Effector memory CD4-positive, alpha-beta T cell (primary cell): ENCODE measurements around the gene HOXB1.

ENCODE experiments used
- DNase-seq, 3 donors: peaks; one replicate each; pipeline ENCODE4 v3.0.0-alpha.2; 2020
- H3K27ac ChIP-seq: 2 replicates; pipeline ENCODE4 v1.7.0; 2013; ENCODE audit warnings: mild to moderate bottlenecking, low read length, moderate library complexity; ENCODE audit not compliant: insufficient read depth, poor library complexity, severe bottlenecking
- H3K27me3 ChIP-seq: replicated peaks from 2 replicates; pipeline ENCODE4 v1.7.0; 2013; ENCODE audit warnings: mild to moderate bottlenecking, low read length; ENCODE audit not compliant: insufficient read depth, control insufficient read depth, poor library complexity, severe bottlenecking
- H3K36me3 ChIP-seq: 2 replicates; pipeline ENCODE4 v1.7.0; 2013; ENCODE audit warnings: mild to moderate bottlenecking, low read length, moderate library complexity; ENCODE audit not compliant: control insufficient read depth, insufficient read depth
- H3K4me1 ChIP-seq: 2 replicates; pipeline ENCODE4 v1.7.0; 2013; ENCODE audit warnings: low read length, mild to moderate bottlenecking; ENCODE audit not compliant: control insufficient read depth, insufficient read depth, poor library complexity, severe bottlenecking
- H3K4me3 ChIP-seq: 2 replicates; pipeline ENCODE4 v1.7.0; 2013; ENCODE audit warnings: low read length, low read depth, mild to moderate bottlenecking; ENCODE audit not compliant: insufficient read depth, poor library complexity, severe bottlenecking
- H3K9me3 ChIP-seq: 2 replicates; pipeline ENCODE4 v1.7.0; 2013; ENCODE audit warnings: mild to moderate bottlenecking, low read length, moderate library complexity; ENCODE audit not compliant: control insufficient read depth

The HOXB1 gene

GRCh38 chr17:48504953-48505352 is 25.9 kb downstream of the HOXB1 start:
- Histone ChIP-seq H3K9me3 (no peaks in the 10 kb centered on the region), H3K27ac (no peak overlapping the region), H3K4me1 (peaks cover 3% of the 10 kb centered on the region), H3K36me3 (no peaks in the 10 kb centered on the region), H3K27me3 (no peaks in the 10 kb centered on the region), H3K4me3 (no peak overlapping the region)
- DNase-seq: no peak

- H3K27me3 ChIP-seq: no peaks in the 10 kb centered on the region
- H3K4me3 ChIP-seq: no peak overlapping the region
- no peaks in the 10 kb centered on the region for H3K36me3 ChIP-seq
- no peaks in the 10 kb centered on the region for H3K9me3 ChIP-seq
- no peak overlapping the region for H3K27ac ChIP-seq
- H3K4me1 ChIP-seq: peaks cover 3% of the 10 kb centered on the region
- DNase-seq: no peak
These were observed 27.1 kb downstream of the HOXB1 start for GRCh38 chr17:48503747-48504146.

GRCh38 chr17:48502901-48503300 is 27.9 kb downstream of the HOXB1 start:
- Histone ChIP-seq H3K4me3 (no peak overlapping the region), H3K27me3 (no peaks in the 10 kb centered on the region), H3K27ac (no peak overlapping the region), H3K36me3 (no peaks in the 10 kb centered on the region), H3K9me3 (no peaks in the 10 kb centered on the region), H3K4me1 (peaks cover 3% of the 10 kb centered on the region)
- DNase-seq: no peak

DNA sequence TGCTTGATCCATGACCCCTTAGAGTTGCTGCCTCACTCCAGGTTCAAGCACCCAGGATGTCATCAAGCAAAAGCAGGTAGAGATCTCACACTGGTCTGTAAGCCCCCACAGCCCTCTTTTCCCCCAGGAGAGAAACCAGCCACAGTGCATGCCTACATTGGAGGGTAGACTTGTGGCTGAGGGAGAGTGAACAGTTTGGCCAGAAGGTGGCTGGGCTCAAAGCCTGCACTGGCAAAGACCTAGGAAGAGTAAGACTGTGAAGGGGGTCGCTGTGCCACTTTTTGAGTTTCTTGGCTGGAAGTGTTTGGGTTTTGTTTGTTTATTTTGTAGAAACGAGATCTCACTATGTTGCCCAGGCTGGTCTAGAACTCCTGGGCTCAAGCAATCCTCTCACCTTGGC is 28.5 kb downstream of the HOXB1 start:
- no peak overlapping the region for H3K27ac ChIP-seq
- H3K36me3 ChIP-seq: no peaks in the 10 kb centered on the region
- H3K4me3 ChIP-seq: no peak overlapping the region
- no peaks in the 10 kb centered on the region for H3K9me3 ChIP-seq
- H3K4me1 ChIP-seq: peaks cover 3% of the 10 kb centered on the region
- no peaks in the 10 kb centered on the region for H3K27me3 ChIP-seq
- no peak for DNase-seq

DNA sequence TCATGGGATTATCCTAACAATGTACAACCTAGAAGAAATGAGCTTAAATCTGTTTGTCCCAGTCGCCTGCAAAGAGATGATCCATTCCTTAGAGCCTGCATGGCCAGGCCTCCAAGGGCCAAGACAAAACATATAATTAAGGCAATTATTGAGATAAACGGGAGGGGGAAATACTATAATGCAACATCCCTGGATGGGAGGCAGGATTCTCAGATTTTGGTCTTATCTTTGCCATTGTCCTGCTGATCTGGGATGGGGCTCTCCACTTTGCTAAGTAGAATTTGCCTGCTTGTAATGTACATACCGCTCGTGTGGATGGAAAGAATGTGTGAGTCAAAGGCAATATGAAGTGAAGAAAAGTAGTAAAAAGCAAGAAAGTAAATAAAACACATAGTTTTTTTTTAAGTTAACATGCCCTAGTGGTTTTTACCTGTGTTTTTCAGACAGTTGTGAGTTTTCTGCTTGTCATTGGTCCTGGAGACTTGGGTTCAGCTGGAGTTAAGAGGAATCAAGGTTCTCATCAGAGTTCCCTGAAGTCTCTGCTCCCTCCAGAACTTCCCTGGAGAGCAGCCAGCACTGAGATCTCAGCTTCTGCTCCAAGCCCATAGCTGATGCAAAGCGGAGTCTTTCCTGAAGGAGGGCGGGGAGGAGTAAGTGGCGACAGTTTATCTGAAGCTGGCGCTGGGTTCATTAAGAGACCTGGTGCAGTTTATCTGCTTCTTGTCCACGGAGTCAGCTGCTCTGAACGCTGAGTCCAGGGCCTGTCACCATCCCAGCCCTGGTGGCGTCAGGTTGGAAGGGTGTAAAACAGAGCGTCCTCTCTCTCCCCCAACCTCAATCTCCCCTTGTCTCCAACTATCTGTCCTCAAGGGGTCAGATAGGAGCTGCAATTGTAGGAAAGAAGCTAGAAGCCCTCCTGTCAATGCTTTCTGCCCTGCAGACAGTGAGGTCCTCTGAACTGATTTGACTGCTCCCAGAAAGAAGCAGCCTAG is 30.1 kb downstream of the HOXB1 start:
- H3K27ac ChIP-seq: no peak overlapping the region

GRCh38 chr17:48499735-48500434 is 30.9 kb downstream of the HOXB1 start:
- Histone ChIP-seq H3K27ac (no peak overlapping the region), H3K36me3 (no peaks in the 10 kb centered on the region), H3K9me3 (no peaks in the 10 kb centered on the region), H3K4me3 (no peak overlapping the region), H3K27me3 (no peaks in the 10 kb centered on the region), H3K4me1 (no peaks in the 10 kb centered on the region)
- no peak for DNase-seq

More for the DNA sequence above, 30.1 kb downstream of the HOXB1 start:
- H3K4me3 ChIP-seq: no peak overlapping the region
- no peaks in the 10 kb centered on the region for H3K27me3 ChIP-seq
- no peaks in the 10 kb centered on the region for H3K36me3 ChIP-seq
- no peaks in the 10 kb centered on the region for H3K4me1 ChIP-seq
- no peak for DNase-seq
- H3K9me3 ChIP-seq: no peaks in the 10 kb centered on the region

DNA sequence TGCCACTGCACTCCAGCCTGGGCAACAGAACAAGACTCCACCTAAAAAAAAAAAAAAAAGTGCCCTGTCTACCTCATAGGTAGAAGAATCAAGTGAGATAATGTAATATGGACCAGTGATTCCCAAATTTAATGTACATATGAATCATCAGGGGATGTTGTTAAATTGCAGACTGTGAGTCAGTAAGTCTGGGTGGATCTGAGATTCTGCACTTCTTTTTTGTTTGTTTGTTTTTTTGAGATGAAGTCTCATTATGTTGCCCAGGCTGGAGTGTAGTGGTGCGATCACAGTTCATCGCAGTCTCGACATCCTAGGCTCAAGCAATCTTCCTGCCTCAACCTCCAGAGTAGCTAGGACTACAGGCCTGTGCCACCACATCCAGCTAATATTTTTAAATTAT is 31.6 kb downstream of the HOXB1 start:
- Histone ChIP-seq H3K27ac (no peak overlapping the region), H3K4me1 (no peaks in the 10 kb centered on the region), H3K36me3 (no peaks in the 10 kb centered on the region), H3K9me3 (no peaks in the 10 kb centered on the region), H3K27me3 (no peaks in the 10 kb centered on the region), H3K4me3 (no peak overlapping the region)
- DNase-seq: no peak

DNA sequence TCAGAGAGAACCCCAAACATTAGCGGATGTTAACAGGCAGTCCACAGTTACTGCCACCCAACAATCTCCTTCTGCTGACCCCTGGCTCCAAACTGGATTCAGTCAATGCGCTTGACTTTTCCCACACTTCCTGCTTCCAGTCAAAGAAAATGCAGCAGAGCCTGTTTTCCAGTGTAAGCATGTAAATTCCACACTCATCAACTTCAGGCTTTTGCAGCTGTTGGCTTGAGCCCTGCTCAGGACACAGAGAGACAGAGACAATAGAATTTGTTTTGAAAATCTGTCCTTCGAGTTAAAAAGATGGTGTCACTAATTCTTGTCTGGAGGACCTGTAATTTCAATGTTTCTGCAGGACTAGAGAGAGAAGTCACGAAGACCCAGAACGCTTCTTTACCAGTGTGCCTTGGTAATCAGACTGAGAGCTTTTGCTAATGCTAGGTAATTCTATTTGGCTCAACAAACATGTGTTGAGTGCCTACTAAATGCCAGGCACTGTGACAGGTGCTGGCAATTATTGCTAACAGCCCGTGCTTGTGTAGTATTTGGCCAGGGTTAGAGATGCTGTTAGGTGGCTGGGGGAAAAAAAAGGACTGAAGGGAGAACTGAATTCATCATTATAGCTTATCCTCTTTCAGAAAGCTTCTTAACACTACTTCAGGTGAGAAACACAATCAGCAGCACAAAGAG is 32.5 kb downstream of the HOXB1 start:
- H3K27ac ChIP-seq: no peak overlapping the region
- no peak for DNase-seq
- no peak overlapping the region for H3K4me3 ChIP-seq
- H3K9me3 ChIP-seq: no peaks in the 10 kb centered on the region
- no peaks in the 10 kb centered on the region for H3K27me3 ChIP-seq
- no peaks in the 10 kb centered on the region for H3K4me1 ChIP-seq
- no peaks in the 10 kb centered on the region for H3K36me3 ChIP-seq

- no peak overlapping the region for H3K4me3 ChIP-seq
- no peak for DNase-seq
- peaks cover 11% of the 10 kb centered on the region for H3K4me1 ChIP-seq
- H3K36me3 ChIP-seq: no peaks in the 10 kb centered on the region
- no peaks in the 10 kb centered on the region for H3K27me3 ChIP-seq
- H3K9me3 ChIP-seq: no peaks in the 10 kb centered on the region
- no peak overlapping the region for H3K27ac ChIP-seq
These were observed 33.7 kb downstream of the HOXB1 start for GRCh38 chr17:48497103-48497502.
